GM19467 (cell line): ENCODE measurements around the gene PRKAA2.
"Not testable (repeated sequence)": the region's sequence is repeated elsewhere in the genome, so short reads cannot be mapped to it uniquely, and the experiment has no call there.

Experiments
- ATAC-seq: cut with Tn5 transposase; IDR thresholded peaks from one replicate; pipeline ENCODE4 v1.9.1; 2021; ENCODE audit warnings: mild to moderate bottlenecking, moderate library complexity; ENCODE audit not compliant: unreplicated experiment

Gene PRKAA2

DNA sequence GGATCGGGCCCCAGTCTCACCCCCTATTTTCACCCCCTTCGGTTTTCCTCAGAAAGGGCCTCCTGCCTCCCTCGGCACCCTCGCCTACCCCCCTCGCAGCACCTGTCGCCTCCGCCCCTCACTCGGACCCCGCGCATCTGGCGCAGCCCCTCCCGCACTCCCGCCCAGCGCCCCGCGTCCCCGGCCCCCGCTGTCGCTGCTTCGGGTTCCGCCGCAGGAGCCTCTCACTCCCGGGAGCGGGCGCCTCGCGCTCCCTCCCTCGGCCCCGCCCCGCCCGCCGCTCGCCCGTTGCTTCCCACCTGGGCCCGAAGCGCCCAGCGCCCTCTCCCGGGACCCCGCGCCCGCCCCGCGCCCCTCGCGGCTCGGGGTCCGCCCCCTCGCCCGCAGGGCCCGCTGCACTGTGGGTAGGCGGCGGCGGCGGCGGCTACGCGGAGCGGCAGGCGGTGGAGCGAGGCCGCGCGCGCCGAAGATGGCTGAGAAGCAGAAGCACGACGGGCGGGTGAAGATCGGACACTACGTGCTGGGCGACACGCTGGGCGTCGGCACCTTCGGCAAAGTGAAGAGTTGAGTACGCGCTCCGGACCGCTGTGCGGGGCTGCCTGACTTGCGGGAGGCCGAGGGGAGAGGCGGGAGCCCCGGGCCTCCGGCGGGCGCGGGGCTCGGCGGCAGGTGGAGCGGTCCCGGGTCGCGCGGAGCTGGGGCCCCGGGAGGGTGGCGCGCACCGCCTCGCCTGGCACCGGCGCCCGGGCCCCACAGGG, at the start of gene PRKAA2:
Gene PRKAA2, plus strand, starts transcription at position 396 of the 758 bp plus-strand sequence. Its CDS starts 74 bp downstream, at position 470.
- no peak for ATAC-seq

DNA sequence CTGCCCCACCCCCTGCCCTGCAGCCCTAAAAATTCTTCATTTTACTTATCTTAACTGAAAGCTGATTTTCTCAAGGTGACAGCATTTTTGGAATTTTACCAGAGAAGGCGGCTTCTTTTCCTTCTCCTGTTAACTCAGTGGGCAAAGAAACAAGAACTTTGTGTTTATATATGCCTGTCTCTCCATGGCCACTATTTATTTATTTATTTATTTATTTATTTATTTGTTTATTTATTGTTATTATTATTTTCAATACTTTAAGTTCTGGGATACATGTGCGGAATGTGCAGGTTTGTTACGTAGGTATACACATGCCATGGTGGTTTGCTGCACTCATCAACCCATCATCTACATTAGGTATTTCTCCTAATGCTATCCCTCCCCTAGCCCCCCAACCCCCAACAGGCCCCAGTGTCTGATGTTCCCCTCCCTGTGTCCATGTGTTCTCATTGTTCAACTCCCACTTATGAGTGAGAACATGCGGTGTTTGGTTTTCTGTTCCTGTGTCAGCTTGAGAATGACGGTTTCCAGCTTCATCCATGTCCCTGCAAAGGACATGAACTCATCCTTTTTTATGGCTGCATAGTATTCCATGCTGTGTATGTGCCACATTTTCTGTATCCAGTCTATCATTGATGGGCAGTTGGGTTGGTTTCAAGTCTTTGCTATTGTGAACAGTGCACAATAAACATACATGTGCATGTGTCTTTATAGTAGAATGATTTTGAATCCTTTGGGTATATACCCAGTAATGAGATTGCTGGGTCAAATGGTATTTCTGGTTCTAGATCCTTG, 49.5 kb upstream of the PRKAA2 start:
- not testable (repeated sequence) for ATAC-seq

DNA sequence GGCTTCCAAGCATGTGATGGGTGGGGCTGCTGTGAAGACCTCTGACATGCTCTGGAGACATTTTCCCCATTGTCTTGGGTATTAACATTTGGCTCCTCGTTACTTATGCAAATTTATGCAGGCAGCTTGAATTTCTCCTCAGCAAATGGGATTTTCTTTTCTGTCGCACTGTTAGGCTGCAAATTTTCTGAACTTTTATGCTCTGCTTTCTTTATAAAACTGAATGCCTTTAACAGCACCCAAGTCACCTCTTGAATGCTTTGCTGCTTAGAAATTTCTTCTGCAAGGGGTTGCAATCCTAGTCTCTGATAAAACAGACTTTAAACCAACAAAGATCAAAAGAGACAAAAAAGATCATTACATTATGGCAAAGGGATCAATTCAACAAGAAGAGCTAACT, 35.0 kb upstream of the PRKAA2 start:
- not testable (repeated sequence) for ATAC-seq

DNA sequence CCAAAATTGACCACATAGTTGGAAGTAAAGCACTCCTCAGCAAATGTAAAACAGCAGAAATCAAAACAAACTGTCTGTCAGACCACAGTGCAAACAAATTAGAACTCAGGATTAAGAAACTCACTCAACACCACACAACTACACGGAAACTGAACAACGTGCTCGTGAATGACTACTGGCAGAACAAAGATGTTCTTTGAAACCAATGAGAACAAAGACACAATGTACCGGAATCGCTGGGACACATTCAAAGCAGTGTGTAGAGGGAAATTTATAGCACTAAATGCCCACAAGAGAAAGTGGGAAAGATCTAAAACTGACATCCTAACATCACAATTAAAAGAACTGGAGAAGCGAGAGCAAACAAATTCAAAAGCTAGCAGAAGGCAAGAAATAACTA, 34.3 kb upstream of the PRKAA2 start:
- not testable (repeated sequence) for ATAC-seq

DNA sequence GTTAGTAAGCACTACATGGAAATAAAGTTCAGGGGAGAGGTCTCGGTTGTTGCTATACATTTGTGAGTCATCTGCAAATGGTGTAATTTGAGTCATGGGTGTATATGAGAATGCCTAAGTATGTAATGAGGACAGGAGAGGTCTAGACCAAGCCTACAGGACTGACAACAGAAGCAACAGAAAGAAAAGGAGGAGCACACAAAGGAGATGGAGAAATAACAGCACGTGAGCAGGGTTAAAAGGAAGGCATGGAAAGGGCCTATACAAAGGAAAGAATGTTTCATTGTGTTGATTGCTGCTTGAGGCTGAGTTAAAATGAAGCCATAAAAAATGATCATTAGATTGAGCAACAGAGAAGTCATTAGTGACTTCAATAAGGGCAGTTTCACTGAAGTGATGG, 28.0 kb upstream of the PRKAA2 start:
- ATAC-seq: no peak

DNA sequence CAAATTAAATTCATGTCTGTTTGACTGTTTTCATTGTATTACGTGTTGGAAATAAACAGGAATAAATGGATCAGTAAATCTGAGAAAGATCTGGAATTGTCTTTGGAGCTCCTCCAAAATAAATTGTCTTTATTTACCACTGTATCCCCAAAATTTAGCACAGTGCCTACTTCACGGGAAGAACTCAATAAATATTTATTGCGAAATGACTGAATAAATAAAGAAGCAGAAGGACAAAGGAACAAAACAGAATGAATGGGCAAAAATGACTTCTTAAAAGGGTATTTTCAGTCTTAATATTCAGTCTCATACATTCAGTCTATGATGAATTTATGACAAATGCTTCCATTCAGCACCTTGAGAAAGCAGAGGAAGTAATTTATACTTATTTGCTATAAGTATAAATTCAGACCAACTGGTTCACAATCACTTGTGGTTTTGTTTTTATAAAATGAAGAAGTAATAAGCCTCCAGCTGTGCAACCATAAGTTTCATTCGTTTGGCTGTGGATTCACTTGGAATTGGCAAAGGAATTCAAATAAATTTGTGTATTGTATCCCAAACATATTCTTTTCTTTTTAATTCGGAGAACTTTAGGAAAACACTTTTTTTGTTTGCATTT, 19.2 kb upstream of the PRKAA2 start:
- no peak for ATAC-seq

DNA sequence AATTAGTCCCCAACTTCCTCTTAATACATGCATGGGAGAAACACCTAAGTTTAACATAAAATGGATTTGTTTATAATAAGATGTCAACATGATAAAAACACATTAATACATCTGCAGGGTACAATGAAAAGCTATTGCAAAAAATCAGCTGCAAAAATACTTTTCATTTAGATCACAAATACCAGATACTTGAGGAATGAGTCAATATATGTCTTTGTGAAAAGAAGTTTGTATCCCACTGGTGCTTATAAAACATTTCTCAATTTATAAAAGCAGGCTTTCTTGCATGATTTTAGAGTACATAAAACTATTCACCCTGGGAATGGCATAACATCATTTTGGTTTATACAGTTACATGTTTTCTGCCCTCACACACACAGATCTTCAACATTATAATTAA, 18.6 kb upstream of the PRKAA2 start:
- no peak for ATAC-seq

DNA sequence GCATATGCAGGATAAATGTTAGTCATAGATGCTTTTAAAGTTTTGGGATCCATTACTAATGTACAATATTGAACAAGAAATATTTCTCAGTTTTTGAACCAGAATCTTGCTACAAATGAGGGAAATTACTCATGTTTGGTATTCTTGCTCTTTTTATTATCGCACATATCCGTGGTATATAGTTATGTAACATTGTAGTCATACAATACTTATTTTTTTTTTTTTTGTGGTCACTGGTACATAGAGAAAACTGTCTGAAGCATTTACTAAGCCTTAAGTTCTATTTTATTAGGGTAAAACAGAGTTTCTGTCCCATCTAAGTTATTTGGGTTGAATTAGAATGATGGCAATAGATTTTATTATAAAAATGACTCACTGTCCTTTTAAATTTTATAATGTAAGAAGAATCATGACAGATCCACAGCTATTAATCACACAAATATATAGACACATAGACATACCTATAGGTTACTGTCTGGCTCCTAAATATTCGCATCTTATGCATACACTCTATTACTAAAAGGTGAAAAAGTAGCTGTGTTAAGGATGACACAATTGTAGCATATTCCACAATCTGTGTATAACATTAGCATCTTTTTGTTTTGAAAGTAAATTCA, 18.0 kb upstream of the PRKAA2 start:
- no peak for ATAC-seq

DNA sequence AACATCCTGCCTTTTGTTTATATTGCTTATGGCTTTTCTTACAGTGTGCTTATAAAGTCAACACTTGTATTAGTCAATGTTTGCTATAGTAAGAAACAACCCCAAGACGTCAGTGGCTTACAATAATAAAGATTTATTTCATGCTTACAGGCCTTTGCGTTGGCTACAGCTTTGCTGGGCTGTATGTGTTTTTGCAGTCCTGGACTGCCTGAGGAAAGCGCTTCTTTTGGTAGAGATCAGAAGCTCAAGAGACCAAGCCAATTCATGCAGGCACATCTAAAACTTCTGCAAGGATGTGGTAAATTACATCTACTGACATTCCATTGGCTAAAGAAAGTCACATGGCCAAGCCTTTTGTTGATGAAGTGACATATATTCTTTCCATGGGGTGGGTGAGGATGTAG, 17.5 kb upstream of the PRKAA2 start:
- no peak for ATAC-seq

DNA sequence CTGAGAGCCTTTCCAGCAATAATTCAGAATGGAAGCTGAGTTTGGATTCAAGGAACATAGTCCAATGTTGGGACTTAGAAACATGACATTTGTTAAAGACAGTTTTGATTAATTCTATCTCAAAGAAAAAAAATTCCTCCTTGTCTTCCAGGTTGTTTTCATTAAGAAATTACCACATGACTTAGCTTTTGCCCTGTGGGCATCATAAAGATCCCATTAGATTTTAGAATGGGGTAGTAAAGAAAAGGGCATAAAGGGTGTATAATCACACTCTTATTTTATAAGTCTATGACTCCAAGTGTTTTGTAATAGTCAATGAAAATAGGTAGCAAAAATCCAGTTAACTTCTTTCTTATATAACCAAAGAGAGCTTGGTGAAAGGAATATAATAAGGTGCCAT, 14.3 kb upstream of the PRKAA2 start:
- no peak for ATAC-seq

DNA sequence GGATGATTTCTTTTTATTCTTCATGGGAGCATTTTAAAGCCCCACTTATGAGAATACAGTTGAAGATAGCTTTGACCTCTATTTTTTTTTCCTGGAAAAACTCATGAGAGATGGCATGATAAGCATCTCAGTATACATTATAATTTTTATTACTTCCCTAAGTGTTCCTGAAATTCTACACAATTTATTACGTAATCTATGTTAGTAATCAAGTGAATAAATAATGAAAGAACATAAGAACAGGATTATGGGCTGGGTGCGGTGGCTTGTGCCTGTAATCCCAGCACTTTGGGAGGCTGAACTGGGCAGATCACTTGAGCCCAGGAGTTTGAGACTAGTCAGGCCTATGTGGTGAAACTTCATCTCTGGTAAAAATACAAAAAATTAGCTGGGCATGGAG, 13.2 kb upstream of the PRKAA2 start:
- no peak for ATAC-seq

DNA sequence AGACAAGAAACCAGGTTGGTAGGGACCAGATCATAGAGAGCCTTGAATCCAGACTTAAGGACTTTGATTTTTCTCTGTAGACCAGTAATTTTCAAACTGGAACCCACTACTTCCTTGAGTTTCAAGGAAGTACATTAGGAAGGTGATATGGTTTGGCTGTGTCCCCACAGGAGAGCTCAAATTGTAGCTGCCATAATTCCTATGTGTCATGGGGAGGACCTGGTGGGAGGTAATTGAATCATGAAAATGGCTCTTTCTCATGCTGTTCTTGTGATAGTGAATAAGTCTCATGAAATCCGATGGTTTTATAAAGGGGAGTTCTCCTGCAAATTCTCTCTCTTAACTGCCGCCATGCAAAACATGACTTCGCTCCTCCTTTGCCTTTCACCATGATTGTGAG, 10.1 kb upstream of the PRKAA2 start:
- ATAC-seq: no peak

DNA sequence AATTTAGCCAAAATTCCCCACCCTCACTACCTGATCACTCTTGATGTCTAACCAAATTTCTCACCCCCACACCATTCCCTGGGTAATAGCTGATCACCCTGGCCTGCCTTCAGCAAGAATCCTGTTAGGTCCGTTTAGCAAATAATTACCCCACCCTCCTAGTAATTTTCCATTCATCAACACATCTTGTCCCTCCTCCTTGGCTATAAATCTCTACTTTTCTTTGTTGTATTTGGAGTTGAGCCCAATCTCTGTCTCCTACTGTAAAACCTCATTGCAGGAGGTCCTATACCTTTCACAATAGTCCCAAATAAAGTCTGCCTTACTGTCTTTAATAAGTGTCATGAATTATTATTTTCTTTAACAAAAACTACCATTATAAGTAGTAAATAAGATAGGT, 6.9 kb upstream of the PRKAA2 start:
- no peak for ATAC-seq

DNA sequence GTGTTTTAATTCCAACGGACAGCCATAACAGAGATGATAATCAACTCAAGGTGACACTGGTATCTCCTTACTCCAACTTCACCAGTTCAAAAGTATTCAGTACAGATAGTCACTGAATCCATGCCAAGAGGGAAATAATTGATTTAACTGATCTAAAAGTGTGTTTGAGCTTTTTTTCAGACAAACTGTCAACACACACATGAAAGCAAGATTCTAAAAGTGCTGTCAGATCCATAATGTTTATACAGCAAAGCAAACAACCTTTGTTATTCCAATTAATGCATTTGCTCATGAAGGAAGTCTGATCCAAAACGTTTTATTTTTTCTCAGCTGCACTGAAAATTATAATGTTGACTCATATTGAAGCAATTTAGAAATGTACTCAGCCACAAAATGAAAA, 5.9 kb upstream of the PRKAA2 start:
- no peak for ATAC-seq

DNA sequence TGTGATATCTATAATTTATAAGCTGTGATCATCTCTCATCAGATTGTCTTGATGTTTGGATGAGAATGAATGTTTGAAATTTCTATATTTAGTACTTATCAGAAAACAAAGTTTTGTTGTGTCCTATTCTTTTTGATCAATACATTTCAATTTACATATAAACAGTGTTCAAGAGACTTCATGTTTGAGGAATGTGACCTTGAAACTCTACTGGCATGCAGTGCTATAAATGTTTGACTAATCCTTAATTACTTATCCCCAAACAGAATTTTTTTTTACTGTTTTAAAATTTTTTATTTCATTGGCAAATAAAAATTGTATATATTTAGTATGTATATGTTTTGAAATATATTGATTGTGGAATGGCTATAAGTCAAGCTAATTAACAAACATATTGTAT, 1.5 kb upstream of the PRKAA2 start:
- no peak for ATAC-seq

DNA sequence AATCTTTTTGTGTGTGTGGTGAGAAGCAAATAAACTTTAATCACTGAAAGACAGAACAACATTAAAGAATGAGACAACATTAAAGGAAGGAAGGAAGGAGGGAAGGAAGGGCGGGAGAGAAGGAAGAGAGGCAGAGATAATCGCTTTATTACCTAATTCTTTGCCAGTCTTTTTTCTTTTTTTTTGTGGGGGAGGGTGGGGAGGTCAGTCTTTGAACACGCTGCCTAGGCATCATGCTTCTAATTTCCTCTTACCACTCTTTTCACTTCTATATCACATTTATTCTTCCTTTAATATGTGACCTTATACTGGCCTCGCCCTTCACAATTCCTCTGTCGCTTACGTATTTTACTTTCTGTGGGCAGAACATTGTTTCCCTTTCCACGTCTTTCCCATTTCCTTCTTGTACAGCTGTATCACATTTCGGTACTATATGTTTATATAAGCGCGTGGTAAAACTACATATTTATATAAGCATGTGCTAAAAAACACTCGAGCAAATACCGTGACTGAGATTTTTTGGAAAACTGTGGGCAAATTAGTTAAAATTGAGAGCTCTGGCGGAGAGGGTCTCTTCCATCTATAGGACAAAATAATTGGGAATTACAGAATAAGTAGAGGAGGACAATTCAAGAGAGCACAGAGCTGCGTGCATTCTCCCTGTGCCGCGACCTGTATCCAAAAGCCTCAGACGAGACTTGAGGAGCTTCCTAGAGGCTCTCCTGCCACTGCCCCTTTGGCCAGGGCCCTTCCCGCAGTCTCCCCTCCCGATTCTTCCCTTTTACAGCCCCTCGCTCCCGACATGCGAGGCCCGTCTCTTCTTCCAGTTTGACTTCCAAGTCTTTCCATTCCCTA, 823 bp upstream of the PRKAA2 start:
- ATAC-seq: no peak

DNA sequence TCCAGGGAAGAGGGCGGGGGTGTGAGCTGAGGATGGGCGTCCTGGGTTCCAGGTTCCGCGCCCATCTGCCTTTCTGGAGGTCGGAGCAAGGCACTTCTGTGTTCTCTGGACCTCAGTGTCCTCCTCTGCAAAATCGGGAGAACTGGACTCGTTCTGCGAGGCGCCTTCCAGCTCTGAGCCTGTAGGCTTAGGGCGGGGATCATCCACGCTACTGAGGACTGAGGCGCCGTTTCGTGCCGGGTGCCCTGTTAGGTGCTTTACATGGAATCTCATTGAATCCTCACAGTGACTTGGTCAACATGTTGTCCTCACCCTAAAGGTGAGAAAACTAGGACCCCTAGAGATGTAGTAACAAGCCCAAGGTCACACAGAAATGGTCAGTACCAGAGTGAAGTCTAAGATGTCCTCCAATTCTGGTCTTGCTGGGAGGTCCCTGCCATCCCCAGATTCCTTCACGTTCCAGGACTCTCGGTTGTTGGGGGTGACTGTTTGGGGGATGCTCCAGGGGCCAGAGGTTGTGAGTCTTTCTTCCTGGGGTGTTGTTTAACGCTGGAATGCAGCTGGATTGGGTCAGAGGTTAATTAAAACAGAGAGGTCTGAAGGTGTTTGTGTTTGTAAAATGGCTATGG, 677 bp downstream of the PRKAA2 start:
- ATAC-seq: no peak

DNA sequence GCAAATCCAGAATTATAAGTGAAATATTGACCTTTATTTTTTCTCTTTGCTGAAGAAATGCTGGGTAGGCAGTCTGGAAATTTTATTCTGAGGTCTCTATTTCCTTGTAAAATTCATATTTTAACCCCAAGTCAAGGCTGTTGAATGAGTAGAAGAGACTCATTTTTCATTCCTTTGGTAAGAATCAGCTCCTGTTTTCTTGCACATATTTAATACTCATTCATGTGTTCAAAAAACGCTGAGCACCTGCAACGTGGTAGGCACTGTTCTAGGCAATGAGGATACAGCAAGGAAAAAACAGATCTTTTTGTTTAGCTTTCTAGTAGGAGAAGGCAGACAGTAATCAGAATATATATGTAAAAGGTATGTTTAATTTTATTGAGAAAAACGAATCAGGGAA, 1.5 kb downstream of the PRKAA2 start:
- ATAC-seq: no peak

DNA sequence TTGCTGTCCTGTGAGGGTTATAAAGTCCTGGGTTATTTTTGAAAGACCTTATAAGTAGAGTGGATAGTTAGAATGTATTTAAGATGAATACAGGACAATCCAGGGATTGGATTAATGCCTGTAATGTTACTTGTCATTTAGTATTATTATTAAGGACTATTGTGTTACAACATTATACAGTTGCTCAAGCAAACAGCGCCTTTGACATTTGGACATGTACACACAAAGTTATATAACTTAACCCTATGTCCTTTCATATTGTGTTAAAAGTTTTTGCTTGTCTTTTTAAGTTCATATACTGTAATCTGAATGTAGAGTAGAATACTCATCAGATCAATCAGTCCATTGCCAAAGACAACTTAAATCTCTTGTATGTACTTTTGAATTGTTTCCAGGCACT, 2.0 kb downstream of the PRKAA2 start:
- no peak for ATAC-seq

DNA sequence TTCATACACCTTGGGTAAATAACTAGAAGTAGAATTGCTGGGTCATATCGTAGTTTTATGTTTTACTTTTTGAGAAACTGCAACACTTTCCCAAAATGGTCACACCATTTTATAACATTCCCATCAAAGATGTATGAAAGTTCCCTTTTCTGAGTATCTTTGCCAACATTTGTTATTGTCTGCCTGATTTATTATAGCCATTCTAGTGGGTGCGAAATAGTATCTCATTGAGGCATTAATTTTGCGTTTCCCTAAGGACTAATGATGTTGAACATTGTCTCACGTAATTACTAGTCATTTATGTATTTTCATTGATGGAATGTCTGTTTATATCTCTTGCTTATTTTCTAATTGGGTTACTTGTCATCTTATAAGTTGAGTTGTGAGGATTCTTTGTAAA, 3.4 kb downstream of the PRKAA2 start:
- ATAC-seq: no peak
